BJ (cell line): ENCODE results near the gene USP14. TPM values are rescaled to one million over a fixed set of nuclear protein-coding genes. Genes with fewer than 3 reads are reported as not detected.
"Not testable (repeated sequence)": the region's sequence is repeated elsewhere in the genome, so short reads cannot be mapped to it uniquely, and the experiment has no call there.

Experiments used
- CTCF ChIA-PET: fragments of 350-600 bp; formaldehyde crosslinking; extraction: SDS; loops from one replicate; lab custom pipeline; 2021; ENCODE audit warnings: antibody characterized with exemption, inconsistent platforms; lab: Yijun Ruan, JAX
- POLR2A ChIA-PET: fragments of 300-600 bp; sonication (Branson Sonifier 250); formaldehyde crosslinking; extraction: SDS; loops from one replicate; lab custom pipeline; 2021; ENCODE audit warnings: antibody characterized with exemption; lab: Charles Lee
- DNase-seq: peaks from one replicate; pipeline ENCODE4 v3.0.0-alpha.2; 2011; ENCODE audit warnings: low read depth
- H3K27me3 ChIP-seq: 2 replicates; pipeline ENCODE4 v1.6.0; 2011; ENCODE audit warnings: low read length; ENCODE audit not compliant: control insufficient read depth, insufficient read depth
- H3K36me3 ChIP-seq: 2 replicates; pipeline ENCODE4 v1.5.1; 2011; ENCODE audit warnings: low read length; ENCODE audit not compliant: control insufficient read depth, insufficient read depth
- H3K4me3 ChIP-seq: 2 replicates; pipeline ENCODE4 v1.5.1; 2011; ENCODE audit warnings: low read depth, mild to moderate bottlenecking, control low read depth, low read length
- polyA minus RNA-seq: library from RNA; depleted of rRNA, polyadenylated mRNA; stranded (reverse); fragments of >200 nt; gene quantifications from 2 replicates; pipeline ENCODE4 v1.2.3, GENCODE V29; 2011; rRNA and poly(A)+ RNA removed
- polyA plus RNA-seq: library from polyadenylated mRNA; depleted of rRNA; stranded (reverse); fragments of >200 nt; gene quantifications from 2 replicates; pipeline ENCODE4 v1.2.3, GENCODE V29; 2011; rRNA removed
- TF ChIP-seq, protein P1 (sequence below): IDR thresholded peaks from 2 replicates; pipeline ENCODE4 v1.5.1; 2011; ENCODE audit warnings: low read depth, mild to moderate bottlenecking, control low read depth, inconsistent platforms, low read length, moderate library complexity; ENCODE audit not compliant: insufficient read depth

USP14 gene
- polyA plus RNA-seq (11.2 and 28.5 TPM in 2 replicates), polyA minus RNA-seq (6.4 and 13.9 TPM in 2 replicates)

DNA sequence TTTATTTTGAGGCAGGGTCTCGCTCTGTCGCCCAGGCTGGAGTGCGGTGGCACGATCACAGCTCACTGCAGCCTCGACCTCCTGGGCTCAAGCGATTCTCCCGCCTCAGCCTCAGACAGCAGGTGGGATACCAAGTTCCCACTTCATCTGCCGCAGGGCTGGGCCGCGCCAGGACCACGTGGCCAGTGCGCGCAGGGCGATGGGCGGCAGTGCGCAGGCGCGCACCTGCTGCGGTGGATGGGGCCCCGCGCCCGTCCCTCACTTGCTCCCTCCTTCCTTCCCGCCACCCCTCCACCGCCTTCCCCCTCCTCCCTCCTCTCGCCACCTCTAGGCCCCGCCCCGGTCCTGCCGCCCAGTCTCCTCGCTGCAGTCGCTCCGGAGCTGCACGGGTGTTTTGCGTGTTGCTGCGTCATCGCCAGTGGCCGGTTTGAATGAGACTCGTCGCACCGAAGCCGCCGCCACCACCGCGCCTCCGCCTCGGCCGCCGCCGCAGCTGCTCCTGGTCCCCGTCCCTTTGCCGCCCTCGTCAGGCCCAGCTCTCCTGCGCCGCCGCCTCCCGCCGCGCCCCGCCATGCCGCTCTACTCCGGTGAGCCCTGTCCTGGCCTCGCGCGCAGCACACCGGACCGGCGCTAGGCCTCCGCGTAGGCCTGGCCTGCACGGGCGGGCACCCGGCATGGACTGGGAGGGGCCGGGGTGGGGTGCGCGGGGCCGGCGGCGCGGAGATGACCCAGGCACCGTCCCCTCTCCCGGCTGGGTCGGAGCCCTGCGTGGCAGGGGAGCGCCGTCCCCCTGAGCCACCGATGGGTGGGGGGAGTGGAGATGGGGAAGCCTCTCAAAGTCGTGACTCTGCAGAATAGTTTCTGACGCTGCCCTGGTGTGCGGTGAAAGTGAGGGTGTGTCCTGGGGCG is at the start of gene USP14:
Gene USP14, plus strand, starts transcription at position 430 of the 909 bp plus-strand sequence. Its CDS starts 142 bp downstream, at position 572.
- ChIA-PET POLR2A (no interaction called here), CTCF (no interaction called here)
- TF ChIP-seq, protein P1, sequence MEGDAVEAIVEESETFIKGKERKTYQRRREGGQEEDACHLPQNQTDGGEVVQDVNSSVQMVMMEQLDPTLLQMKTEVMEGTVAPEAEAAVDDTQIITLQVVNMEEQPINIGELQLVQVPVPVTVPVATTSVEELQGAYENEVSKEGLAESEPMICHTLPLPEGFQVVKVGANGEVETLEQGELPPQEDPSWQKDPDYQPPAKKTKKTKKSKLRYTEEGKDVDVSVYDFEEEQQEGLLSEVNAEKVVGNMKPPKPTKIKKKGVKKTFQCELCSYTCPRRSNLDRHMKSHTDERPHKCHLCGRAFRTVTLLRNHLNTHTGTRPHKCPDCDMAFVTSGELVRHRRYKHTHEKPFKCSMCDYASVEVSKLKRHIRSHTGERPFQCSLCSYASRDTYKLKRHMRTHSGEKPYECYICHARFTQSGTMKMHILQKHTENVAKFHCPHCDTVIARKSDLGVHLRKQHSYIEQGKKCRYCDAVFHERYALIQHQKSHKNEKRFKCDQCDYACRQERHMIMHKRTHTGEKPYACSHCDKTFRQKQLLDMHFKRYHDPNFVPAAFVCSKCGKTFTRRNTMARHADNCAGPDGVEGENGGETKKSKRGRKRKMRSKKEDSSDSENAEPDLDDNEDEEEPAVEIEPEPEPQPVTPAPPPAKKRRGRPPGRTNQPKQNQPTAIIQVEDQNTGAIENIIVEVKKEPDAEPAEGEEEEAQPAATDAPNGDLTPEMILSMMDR: no peak
- DNase-seq: peak; percentile 66
- no peaks in the 10 kb centered on the region for H3K36me3 ChIP-seq
- H3K27me3 ChIP-seq: no peaks in the 10 kb centered on the region
- H3K4me3 ChIP-seq: peak within 1 kb of the TSS; percentile 95

DNA sequence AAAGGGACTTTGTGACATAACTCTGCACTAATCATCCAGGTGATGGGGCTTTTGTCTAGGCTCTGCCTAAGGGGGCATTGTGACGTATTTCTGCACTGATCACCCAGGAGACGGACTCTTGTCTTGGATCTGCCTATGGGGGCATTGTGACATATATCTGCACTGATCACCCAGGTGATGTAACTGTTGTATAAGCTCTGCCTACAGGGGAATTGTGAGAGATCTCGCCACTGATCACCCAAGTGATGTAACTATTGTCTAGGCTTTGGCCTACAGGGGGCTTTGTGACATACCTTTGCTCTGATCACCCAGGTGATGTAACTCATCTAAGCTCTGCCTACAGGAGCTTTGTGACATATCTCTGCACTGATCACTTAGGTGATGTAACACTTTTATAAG is 49.7 kb upstream of the USP14 start:
- POLR2A ChIA-PET, H3K36me3 ChIP-seq, DNase-seq, H3K4me3 ChIP-seq, H3K27me3 ChIP-seq, CTCF ChIA-PET: not testable (repeated sequence)

DNA sequence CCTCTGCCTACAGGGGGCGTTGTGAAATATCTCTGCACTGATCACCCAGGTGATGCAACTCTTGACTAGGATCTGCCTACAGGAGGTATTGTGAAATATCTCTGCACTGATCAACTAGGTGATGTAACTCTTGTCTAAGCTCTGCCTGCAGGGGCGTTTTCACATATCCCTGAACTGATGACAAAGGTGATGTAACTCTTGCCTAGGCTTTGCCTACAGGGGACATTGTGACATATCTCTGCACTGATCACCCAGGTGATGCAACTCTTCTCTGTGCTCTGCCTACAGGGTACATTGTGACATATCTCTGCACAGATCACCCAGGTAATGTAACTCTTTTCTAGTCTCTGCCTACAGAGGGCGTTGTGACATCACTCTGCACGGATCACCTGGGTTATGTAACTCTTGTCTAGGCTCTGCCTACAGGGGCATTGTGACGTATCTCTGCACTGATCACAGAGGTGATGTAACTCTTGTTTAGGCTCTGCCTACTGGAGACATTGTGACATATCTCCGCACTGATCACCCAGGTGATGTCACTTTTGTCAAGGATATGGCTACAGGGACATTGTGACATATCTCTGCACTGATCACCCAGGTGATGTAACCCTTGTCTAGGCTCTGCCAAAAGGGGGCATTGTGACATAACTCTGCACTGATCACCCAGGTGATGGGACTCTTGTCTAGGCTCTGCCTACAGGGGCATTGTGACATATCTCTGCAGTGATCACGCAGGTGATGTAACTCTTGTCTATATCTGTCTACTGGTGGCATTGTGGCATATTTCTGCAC is 49.0 kb upstream of the USP14 start:
- H3K4me3 ChIP-seq, DNase-seq, CTCF ChIA-PET, H3K27me3 ChIP-seq, POLR2A ChIA-PET, H3K36me3 ChIP-seq: not testable (repeated sequence)

DNA sequence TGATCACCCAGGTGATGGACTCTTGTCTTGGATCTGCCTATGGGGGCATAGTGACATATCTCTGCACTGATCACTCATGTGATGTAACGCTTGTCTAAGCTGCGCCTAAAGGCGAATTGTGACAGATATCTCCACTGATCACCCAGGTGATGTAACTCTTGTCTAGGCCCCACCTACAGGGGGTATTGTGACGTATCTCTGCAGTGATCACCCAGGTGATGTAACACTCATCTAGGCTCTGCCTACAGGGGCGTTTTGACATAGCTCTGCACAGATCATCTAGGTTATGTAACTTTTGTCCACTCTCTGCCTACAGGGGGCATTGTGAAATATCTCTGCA is 48.5 kb upstream of the USP14 start:
- POLR2A ChIA-PET, DNase-seq, H3K36me3 ChIP-seq, H3K4me3 ChIP-seq, H3K27me3 ChIP-seq, CTCF ChIA-PET: not testable (repeated sequence)

DNA sequence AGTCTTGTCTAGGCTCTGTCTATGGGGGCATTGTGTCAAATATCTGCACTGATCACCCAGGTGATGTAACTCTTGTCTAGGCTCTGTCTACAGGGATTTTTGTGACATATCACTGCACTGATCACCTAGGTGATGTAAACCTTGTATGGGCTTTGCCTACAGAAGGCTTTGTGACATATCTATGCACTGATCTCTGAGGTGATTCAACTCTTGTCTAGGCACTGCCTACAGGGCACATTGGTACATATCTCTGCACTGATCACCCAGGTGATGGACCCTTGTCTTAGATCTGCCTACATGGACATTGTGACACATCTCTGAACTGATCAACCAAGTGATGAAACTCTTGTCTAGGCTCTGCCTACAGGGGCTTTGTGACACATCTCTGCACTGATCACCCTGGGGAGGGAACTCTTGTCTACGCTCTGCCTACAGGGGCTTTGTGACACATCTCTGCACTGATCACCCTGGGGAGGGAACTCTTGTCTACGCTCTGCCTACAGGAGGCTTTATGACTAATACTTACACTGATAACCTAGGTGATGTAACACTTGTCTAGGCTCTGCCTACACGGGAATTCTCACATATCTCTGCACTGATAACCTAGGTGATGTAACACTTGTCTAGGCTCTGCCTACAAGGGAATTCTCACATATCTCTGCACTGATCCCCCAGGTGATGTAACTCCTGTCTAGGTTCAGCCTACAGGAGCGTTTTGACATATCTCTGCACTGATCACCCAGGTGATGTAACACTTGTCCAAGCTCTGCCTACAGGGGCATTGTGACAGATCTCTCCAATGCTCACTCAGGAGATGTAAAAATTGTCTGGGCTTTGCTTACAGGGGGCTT is 47.8 kb upstream of the USP14 start:
- DNase-seq, CTCF ChIA-PET, H3K36me3 ChIP-seq, H3K27me3 ChIP-seq, H3K4me3 ChIP-seq, POLR2A ChIA-PET: not testable (repeated sequence)

DNA sequence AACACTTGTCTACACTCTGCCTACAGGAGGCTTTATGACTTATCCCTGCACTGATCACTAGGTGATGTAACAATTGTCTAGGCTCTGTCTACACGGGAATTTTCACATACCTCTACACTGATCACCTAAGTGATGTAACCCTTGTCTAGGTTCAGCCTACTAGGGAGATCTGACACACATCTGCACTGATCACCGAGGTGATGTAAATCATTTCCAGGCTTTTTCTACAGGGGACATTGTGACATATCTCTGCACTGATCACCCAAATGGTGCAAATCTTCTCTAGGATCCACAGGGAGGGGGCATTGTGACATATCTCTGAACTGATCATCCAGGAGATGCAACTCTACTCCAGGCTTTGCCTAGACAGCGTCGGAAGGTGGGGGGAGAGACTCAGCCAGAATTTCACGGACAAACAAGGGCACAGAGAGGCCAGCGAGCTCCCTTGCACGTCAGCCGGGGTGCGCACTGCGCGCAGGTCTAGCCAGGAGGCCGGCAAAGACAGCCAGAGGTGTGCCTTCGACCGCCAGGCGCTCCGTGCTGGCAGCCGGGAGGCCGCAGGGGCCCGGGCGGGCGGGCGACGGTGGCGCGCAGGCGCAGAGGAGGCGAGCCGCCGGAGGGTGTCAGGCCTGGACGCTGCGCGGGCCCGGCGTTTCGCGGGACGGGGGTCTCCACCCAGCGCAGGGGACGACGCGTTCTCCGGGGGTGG is 46.9 kb upstream of the USP14 start:
- TF ChIP-seq, protein P1: no peak
- H3K36me3 ChIP-seq: no peaks in the 10 kb centered on the region
- ChIA-PET POLR2A (no interaction called here), CTCF (no interaction called here)
- peak overlapping the region; percentile 23 for H3K4me3 ChIP-seq
- no peaks in the 10 kb centered on the region for H3K27me3 ChIP-seq
- DNase-seq: no peak

DNA sequence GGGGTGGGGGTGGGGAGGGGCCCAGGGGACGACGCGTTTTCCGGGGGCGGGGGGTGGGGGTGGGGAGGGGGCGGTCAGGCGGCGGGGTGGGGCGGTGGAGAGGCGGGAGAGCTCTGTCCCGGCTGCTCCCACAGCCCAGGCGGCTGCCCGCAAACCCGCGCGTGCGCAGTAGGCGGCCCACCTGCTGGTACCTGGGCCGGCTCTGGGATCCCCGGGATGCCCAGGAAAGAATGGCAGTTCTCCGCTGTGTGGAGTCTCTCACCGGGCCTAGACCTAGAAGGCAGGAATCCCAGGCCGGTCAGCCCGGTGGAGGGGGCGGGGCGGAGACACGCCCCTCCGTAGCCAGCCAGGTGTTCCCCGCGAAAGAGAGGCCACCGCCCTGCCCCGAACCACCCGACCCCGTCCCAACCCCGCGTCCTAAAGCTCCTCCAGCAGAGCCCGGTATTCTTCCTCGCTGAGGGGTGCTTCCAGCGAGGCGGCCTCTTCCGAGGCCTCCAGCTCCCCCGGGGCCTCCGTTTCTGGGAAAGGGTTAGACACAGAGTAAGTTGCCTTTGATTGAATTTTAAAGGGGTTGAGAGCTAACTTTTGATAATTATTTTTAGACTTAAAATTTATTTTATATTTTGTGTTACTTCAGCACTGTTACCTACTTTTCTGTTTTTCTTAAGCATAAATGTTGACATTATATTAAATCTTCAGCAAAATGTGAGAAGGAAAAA is 46.2 kb upstream of the USP14 start:
- CTCF ChIA-PET, POLR2A ChIA-PET, H3K36me3 ChIP-seq, DNase-seq, H3K27me3 ChIP-seq: not testable (repeated sequence)
- peak overlapping the region; percentile 23 for H3K4me3 ChIP-seq

DNA sequence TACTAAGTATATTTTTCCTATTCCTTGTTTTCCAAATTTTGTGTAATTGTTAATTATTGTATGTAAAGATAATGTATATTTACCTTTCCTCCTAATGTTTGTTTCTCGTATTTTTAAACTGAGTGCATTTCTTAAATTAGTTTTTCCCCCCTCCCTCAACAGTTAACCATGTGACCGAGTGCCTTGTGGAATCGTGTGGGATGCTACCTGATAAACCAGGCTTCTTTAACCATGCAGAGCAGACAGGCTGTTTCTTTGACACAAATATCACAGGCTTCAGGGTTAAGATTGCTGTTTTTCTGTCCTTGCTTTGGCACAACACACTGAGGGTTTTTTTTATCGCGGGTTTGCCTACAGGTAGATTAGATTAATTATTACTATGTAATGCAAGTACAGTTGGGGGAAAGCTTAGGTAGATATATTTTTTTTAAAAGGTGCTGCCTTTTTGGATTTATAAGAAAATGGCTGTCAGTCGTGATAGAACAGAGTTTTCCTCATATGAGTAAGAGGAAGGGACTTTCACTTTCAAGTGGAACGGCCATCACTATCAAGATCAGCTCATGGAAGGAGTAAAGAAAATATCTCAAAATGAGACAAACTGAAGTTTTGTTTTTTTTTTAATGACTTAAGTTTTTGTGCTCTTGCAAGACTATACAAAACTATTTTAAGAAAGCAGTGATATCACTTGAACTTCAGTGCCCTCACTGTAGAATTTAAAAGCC is 37.7 kb upstream of the USP14 start:
- POLR2A ChIA-PET, H3K36me3 ChIP-seq, DNase-seq, H3K4me3 ChIP-seq, CTCF ChIA-PET, H3K27me3 ChIP-seq: not testable (repeated sequence)
